ENCODE results near the gene NCOA3. TPM values are rescaled to one million over a fixed set of nuclear protein-coding genes. Genes with fewer than 3 reads are reported as not detected.

The NCOA3 gene
- total and polyA plus RNA-seq, 2 donors (not counting 1 experiment from before 2014, with no cell fraction given), result 22.3 to 23.1 TPM

DNA sequence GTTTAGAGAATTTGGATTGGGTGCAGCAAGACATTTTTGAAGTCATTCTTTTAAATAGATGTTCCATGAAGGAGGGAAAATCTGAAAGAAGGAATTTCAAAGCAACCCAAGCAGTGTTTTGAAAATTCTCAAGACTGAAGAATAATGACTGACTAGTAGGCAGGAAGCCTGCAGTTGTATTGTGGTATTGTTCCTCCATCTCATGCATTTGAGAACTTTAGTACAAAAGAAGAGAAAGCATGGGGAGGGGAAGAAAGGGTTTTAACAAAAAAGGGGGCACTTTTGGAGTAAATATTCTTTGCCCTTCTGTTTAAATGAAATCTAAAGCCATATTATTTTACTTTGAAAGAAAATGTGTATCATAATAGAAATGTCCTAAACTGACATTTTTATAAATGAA is 6.6 kb downstream of the NCOA3 start:
- no peak for TF ChIP-seq EZH2 (IDR thresholded peaks at IDR 0.05; ENCODE audit: low read length, missing control alignments)
- TF ChIP-seq, protein P1, sequence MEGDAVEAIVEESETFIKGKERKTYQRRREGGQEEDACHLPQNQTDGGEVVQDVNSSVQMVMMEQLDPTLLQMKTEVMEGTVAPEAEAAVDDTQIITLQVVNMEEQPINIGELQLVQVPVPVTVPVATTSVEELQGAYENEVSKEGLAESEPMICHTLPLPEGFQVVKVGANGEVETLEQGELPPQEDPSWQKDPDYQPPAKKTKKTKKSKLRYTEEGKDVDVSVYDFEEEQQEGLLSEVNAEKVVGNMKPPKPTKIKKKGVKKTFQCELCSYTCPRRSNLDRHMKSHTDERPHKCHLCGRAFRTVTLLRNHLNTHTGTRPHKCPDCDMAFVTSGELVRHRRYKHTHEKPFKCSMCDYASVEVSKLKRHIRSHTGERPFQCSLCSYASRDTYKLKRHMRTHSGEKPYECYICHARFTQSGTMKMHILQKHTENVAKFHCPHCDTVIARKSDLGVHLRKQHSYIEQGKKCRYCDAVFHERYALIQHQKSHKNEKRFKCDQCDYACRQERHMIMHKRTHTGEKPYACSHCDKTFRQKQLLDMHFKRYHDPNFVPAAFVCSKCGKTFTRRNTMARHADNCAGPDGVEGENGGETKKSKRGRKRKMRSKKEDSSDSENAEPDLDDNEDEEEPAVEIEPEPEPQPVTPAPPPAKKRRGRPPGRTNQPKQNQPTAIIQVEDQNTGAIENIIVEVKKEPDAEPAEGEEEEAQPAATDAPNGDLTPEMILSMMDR (conservative IDR thresholded peaks at IDR 0.05 in 1 of 2, IDR thresholded peaks at IDR 0.05 in 1 of 2; ENCODE audit: low read depth in 1 of 2, low read length in 2 of 2), result no peak

DNA sequence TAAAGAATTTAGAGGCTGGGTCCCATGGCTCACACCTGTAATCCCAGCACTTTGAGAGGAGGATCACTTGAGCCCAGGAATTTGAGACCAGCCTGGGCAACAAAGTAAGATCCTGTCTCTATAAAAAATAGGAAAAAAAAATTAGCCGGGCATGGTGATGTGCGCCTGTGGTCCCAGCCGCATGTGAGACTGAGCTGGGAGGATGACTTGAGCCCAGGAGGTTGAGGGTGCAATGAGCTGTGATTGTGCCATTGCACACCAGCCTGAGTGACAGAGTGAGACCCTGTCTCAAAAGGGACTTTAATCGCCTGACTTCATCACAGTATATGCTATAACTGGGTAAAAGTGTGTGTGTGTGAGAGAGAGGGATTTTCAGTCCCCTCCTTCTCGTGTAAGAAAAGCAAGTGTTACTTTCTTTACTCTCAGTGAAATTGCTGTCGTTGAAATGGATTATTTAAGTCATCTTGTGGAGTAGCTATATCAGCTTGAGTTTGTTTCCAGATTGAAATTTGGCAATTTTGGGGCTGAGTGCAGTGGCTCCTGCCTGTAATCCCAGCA is 7.5 kb downstream of the NCOA3 start:
- TF ChIP-seq EZH2 (IDR thresholded peaks at IDR 0.05; ENCODE audit: low read length, missing control alignments), result no peak
- TF ChIP-seq, protein P1 (conservative IDR thresholded peaks at IDR 0.05 in 1 of 2, IDR thresholded peaks at IDR 0.05 in 1 of 2; ENCODE audit: low read depth in 1 of 2, low read length in 2 of 2), result no peak
- DNase-seq (ENCODE audit: low read depth in 2 of 2), result no peak
- H4K20me1 ChIP-seq (ENCODE audit: control insufficient read depth, extremely low read depth, insufficient read depth, low read length), result no peaks in the 10 kb centered on the region

More for the DNA sequence above, 6.6 kb downstream of the NCOA3 start:
- Histone ChIP-seq H3K9me3 (ENCODE audit: control insufficient read depth, insufficient read depth, low read depth, low read length) (no peaks in the 10 kb centered on the region), H2AFZ (ENCODE audit: low read length) (no peak overlapping the region), H3K4me3 (replicated peaks in 1 of 4; ENCODE audit: control extremely low read depth in 1 of 4, insufficient read depth in 1 of 4, low read depth in 3 of 4, low read length in 4 of 4) (no peak overlapping the region), H4K20me1 (ENCODE audit: control insufficient read depth, extremely low read depth, insufficient read depth, low read length) (no peaks in the 10 kb centered on the region), H3K36me3 (ENCODE audit: control insufficient read depth, insufficient read depth, low read length) (no peaks in the 10 kb centered on the region), H3K4me2 (ENCODE audit: extremely low read depth, insufficient read depth, low read length) (no peak overlapping the region), H3K4me1 (ENCODE audit: control insufficient read depth, extremely low read depth, insufficient read depth, low read length) (no peaks in the 10 kb centered on the region), H3K9ac (ENCODE audit: insufficient read depth, low read length) (no peak overlapping the region), H3K27me3 (ENCODE audit: control insufficient read depth, insufficient read depth, low read length) (no peaks in the 10 kb centered on the region), H3K79me2 (ENCODE audit: control insufficient read depth, insufficient read depth, low read length) (peaks cover 55% of the 10 kb centered on the region), H3K27ac (ENCODE audit: insufficient read depth, low read length) (no peak overlapping the region)
- DNase-seq (ENCODE audit: low read depth in 2 of 2), result no peak

DNA sequence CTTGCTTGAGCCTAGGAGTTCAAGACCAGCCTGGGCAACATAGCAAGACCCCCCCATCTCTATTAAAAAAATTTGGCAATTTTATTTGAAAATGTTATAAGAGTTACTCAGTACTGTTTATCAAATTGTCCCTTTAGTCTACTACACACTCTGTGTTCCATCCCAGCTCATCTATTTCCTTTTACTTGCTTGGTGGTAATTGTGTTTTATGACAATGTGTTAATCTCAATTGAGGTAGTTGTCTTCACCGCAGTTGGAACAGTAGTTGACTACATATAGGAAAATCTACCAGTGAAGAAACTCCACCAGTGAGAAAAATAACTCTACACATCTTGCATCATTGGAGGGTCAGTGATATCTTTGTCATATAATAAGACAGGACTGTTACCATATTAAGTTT is 8.0 kb downstream of the NCOA3 start:
- no peaks in the 10 kb centered on the region for H4K20me1 ChIP-seq (ENCODE audit: control insufficient read depth, extremely low read depth, insufficient read depth, low read length)
- H3K9me3 ChIP-seq (ENCODE audit: control insufficient read depth, insufficient read depth, low read depth, low read length), result no peaks in the 10 kb centered on the region
- no peak for DNase-seq (ENCODE audit: low read depth in 2 of 2)
- no peak overlapping the region for H2AFZ ChIP-seq (ENCODE audit: low read length)
- H3K36me3 ChIP-seq (ENCODE audit: control insufficient read depth, insufficient read depth, low read length), result no peaks in the 10 kb centered on the region
- TF ChIP-seq EZH2 (IDR thresholded peaks at IDR 0.05; ENCODE audit: low read length, missing control alignments), result no peak
- TF ChIP-seq, protein P1 (conservative IDR thresholded peaks at IDR 0.05 in 1 of 2, IDR thresholded peaks at IDR 0.05 in 1 of 2; ENCODE audit: low read depth in 1 of 2, low read length in 2 of 2), result no peak
- H3K9ac ChIP-seq (ENCODE audit: insufficient read depth, low read length), result no peak overlapping the region
- H3K27me3 ChIP-seq (ENCODE audit: control insufficient read depth, insufficient read depth, low read length), result no peaks in the 10 kb centered on the region
- no peak overlapping the region for H3K4me3 ChIP-seq (replicated peaks in 1 of 4; ENCODE audit: control extremely low read depth in 1 of 4, insufficient read depth in 1 of 4, low read depth in 3 of 4, low read length in 4 of 4)
- no peaks in the 10 kb centered on the region for H3K4me1 ChIP-seq (ENCODE audit: control insufficient read depth, extremely low read depth, insufficient read depth, low read length)
- H3K79me2 ChIP-seq (ENCODE audit: control insufficient read depth, insufficient read depth, low read length), result peaks cover 47% of the 10 kb centered on the region
- no peak overlapping the region for H3K27ac ChIP-seq (ENCODE audit: insufficient read depth, low read length)
- H3K4me2 ChIP-seq (ENCODE audit: extremely low read depth, insufficient read depth, low read length), result no peak overlapping the region

More for the DNA sequence above, 7.5 kb downstream of the NCOA3 start:
- Histone ChIP-seq H3K79me2 (ENCODE audit: control insufficient read depth, insufficient read depth, low read length) (peaks cover 47% of the 10 kb centered on the region), H3K36me3 (ENCODE audit: control insufficient read depth, insufficient read depth, low read length) (no peaks in the 10 kb centered on the region), H3K27ac (ENCODE audit: insufficient read depth, low read length) (no peak overlapping the region), H3K9ac (ENCODE audit: insufficient read depth, low read length) (no peak overlapping the region), H3K4me1 (ENCODE audit: control insufficient read depth, extremely low read depth, insufficient read depth, low read length) (no peaks in the 10 kb centered on the region), H3K4me3 (replicated peaks in 1 of 4; ENCODE audit: control extremely low read depth in 1 of 4, insufficient read depth in 1 of 4, low read depth in 3 of 4, low read length in 4 of 4) (no peak overlapping the region), H2AFZ (ENCODE audit: low read length) (no peak overlapping the region), H3K27me3 (ENCODE audit: control insufficient read depth, insufficient read depth, low read length) (no peaks in the 10 kb centered on the region), H3K4me2 (ENCODE audit: extremely low read depth, insufficient read depth, low read length) (no peak overlapping the region), H3K9me3 (ENCODE audit: control insufficient read depth, insufficient read depth, low read depth, low read length) (no peaks in the 10 kb centered on the region)
